Upper lobe of left lung (tissue), 6 donors: ENCODE data around the gene MCU. TPM values are rescaled to one million over a fixed set of nuclear protein-coding genes. Genes with fewer than 3 reads are reported as not detected.

Experiments
- ATAC-seq, 2 donors: fragments of 200-7000 bp; cut with Tn5 transposase; one replicate each; pipeline ENCODE4 v1.9.1; 2022; ENCODE audit warnings: mild to moderate bottlenecking in 2 of 2, moderate library complexity in 2 of 2; ENCODE audit not compliant: low FRiP score in 2 of 2
- DNase-seq, 2 donors: peaks; one replicate each; pipeline ENCODE4 v3.0.0-alpha.2; 2019 to 2020
- H3K27ac ChIP-seq, 4 donors: fragments of 200-600 bp; sonication (generic); one replicate each; pipeline ENCODE4 v1.5.1; 2016 to 2019
- H3K27me3 ChIP-seq, 4 donors: fragments of 200-600 bp; sonication (generic); one replicate each; pipeline ENCODE4 v1.5.1; 2017 to 2019
- H3K36me3 ChIP-seq, 4 donors: fragments of 200-600 bp; sonication (generic); one replicate each; pipeline ENCODE4 v1.5.1; 2016 to 2019
- H3K4me1 ChIP-seq, 4 donors: fragments of 200-600 bp; sonication (generic); one replicate each; pipeline ENCODE4 v1.5.1; 2018 to 2019
- H3K4me3 ChIP-seq, 4 donors: fragments of 200-600 bp; sonication (generic); one replicate each; pipeline ENCODE4 v1.5.1; 2017 to 2019; ENCODE audit warnings: mild to moderate bottlenecking in 2 of 4, moderate library complexity in 1 of 4
- H3K9me3 ChIP-seq, 4 donors: fragments of 200-600 bp; sonication (generic); one replicate each; pipeline ENCODE4 v1.5.1; 2018 to 2019
- EP300 ChIP-seq, 4 donors: sonication (generic); formaldehyde crosslinking; IDR thresholded peaks; one replicate each; pipeline ENCODE4 v1.5.1; 2017; ENCODE audit warnings: antibody characterized with exemption in 4 of 4, control low read depth in 2 of 4
- POLR2A ChIP-seq, 4 donors: fragments of 450-650 bp; IDR thresholded peaks; one replicate each; pipeline ENCODE4 v1.5.1; 2016 to 2017; ENCODE audit warnings: antibody characterized with exemption in 4 of 4, mild to moderate bottlenecking in 2 of 4
- POLR2AphosphoS5 ChIP-seq, 2 donors: sonication (generic); formaldehyde crosslinking; IDR thresholded peaks; one replicate each; pipeline ENCODE4 v1.5.1; 2017; ENCODE audit warnings: antibody characterized with exemption in 2 of 2
- WGBS, 2 donors: methylation state at CpG; one replicate each; pipeline ENCODE4 v1.1.5; 2017 to 2018; 5-methylcytosine and 5-hydroxymethylcytosine counted together
- total RNA-seq, 6 donors: library from RNA; depleted of rRNA in 4 of 6; stranded (reverse); fragments of >200 nt in 4 of 6; gene quantifications; one replicate each; pipeline versions ENCODE4 v1.1.0 to v1.2.1, GENCODE V29; 2016 to 2021
- TF ChIP-seq, protein P1 (sequence below), 6 experiments: fragments of 450-650 bp in 4 of 6; fragments of 200-600 bp in 2 of 6; sonication (generic) in 2 of 6; IDR thresholded peaks; one replicate each; pipeline ENCODE4 v1.5.1; 2016 to 2019; ENCODE audit warnings: antibody characterized with exemption in 6 of 6
- donor health status: DM: no; HTN: no; CAD: no; lungs with moderate emphysema.
- donor health status: DM: no; HTN: yes; CAD: no; lungs with severe emphysema.

The MCU gene
- total RNA-seq, 6 donors from 2014 or later, result 28.2 to 50.5 (median 32.1) TPM

DNA sequence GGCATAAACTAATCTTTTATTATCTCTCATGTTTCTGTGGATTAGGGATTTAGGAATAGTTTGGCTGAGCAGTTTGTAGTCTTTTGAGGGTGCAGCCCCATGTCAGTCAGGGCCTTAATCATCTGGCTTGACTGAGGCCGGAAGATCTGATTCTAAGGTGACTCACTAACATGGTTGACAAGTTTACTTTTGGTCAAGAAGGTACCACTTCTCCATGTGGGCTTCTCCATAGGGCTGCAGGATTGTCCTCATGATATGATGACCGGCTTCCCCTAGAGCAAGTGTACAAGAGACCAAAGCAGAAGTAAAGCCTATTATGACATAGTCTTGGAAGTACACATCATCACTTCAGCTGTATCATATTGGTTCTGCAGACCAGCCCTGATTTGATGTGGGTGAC, 155.7 kb downstream of the MCU start:
- Histone ChIP-seq H3K4me3 (no peak overlapping the region), H3K4me1 (no peaks in the 10 kb centered on the region), H3K27ac (no peak overlapping the region), H3K27me3 (no peaks in the 10 kb centered on the region), H3K36me3 (no peaks in the 10 kb centered on the region), H3K9me3 (peaks cover 0 to 3% (median 0%) of the 10 kb centered on the region in 4 donors)
- no peak for DNase-seq
- peak; percentile 54 to 55 for ATAC-seq
- 81 to 100% methylated on average over 1 to 2 of the region's 2 CpGs for WGBS, 2 donors
- TF ChIP-seq EP300 (IDR thresholded peaks at IDR 0.05), result no peak

DNA sequence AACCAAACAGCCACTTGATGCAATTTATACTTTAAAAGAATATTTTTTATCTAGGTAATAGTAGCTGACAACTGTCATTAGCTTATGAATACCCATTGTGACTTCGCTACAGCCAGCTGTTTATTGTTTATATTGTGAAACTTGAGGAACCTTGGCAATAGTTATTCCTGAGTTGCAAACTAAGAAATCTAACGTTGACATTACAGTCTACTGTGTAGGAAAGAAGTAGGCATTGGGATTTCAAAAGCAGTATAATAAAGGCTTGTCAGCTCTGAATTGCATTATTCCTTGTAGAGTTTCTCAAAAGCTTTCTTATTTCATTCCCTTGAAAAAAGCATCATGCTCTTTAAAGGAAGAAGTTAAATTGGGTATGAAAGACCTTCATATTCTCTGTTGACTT, 158.9 kb downstream of the MCU start:
- H3K36me3 ChIP-seq, result no peaks in the 10 kb centered on the region
- no peaks in the 10 kb centered on the region for H3K4me1 ChIP-seq
- no peaks in the 10 kb centered on the region for H3K27me3 ChIP-seq
- no peak overlapping the region for H3K4me3 ChIP-seq
- WGBS, 2 donors, result 60 to 62% methylated on average over 2 of the region's 2 CpGs
- DNase-seq, result no peak
- TF ChIP-seq POLR2AphosphoS5 (IDR thresholded peaks at IDR 0.05), result no peak
- no peak for TF ChIP-seq POLR2A (IDR thresholded peaks at IDR 0.05)
- TF ChIP-seq, protein P1, sequence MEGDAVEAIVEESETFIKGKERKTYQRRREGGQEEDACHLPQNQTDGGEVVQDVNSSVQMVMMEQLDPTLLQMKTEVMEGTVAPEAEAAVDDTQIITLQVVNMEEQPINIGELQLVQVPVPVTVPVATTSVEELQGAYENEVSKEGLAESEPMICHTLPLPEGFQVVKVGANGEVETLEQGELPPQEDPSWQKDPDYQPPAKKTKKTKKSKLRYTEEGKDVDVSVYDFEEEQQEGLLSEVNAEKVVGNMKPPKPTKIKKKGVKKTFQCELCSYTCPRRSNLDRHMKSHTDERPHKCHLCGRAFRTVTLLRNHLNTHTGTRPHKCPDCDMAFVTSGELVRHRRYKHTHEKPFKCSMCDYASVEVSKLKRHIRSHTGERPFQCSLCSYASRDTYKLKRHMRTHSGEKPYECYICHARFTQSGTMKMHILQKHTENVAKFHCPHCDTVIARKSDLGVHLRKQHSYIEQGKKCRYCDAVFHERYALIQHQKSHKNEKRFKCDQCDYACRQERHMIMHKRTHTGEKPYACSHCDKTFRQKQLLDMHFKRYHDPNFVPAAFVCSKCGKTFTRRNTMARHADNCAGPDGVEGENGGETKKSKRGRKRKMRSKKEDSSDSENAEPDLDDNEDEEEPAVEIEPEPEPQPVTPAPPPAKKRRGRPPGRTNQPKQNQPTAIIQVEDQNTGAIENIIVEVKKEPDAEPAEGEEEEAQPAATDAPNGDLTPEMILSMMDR (IDR thresholded peaks at IDR 0.05), result no peak
- no peak for TF ChIP-seq EP300 (IDR thresholded peaks at IDR 0.05)
- ATAC-seq, result no peak
- H3K27ac ChIP-seq, result no peak overlapping the region
- peaks cover 0 to 3% (median 0%) of the 10 kb centered on the region in 4 donors for H3K9me3 ChIP-seq

DNA sequence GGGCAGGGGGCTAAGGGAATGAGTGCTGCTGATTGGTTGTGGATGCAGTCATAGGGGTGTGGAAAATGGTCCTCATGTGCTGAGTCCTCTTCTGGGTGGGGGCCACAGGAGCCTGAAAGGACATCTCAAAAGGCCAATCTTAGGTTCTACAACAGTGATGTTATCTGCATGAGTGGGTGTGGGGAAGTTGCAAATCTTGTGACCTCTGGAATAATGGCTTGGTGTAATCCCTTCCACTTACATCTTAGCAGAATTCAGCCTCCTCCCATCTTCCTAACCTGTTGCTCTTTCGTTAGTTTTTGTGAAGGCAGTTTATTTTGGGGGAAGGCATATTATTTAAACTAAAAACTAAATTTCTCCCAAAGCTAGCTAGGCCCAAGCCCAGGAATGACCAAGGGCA, 159.6 kb downstream of the MCU start:
- H3K27me3 ChIP-seq, result no peaks in the 10 kb centered on the region
- 93 to 100% methylated on average over 1 of the region's 1 CpG for WGBS, 2 donors
- no peaks in the 10 kb centered on the region for H3K4me1 ChIP-seq
- DNase-seq (no peak), ATAC-seq (no peak)
- H3K27ac ChIP-seq, result no peak overlapping the region
- H3K36me3 ChIP-seq, result no peaks in the 10 kb centered on the region
- TF ChIP-seq, protein P1 (IDR thresholded peaks at IDR 0.05), result no peak
- TF ChIP-seq POLR2AphosphoS5 (IDR thresholded peaks at IDR 0.05), result no peak
- TF ChIP-seq EP300 (IDR thresholded peaks at IDR 0.05), result no peak
- TF ChIP-seq POLR2A (IDR thresholded peaks at IDR 0.05), result no peak
- no peak overlapping the region for H3K4me3 ChIP-seq
- peaks cover 0 to 3% (median 0%) of the 10 kb centered on the region in 4 donors for H3K9me3 ChIP-seq

DNA sequence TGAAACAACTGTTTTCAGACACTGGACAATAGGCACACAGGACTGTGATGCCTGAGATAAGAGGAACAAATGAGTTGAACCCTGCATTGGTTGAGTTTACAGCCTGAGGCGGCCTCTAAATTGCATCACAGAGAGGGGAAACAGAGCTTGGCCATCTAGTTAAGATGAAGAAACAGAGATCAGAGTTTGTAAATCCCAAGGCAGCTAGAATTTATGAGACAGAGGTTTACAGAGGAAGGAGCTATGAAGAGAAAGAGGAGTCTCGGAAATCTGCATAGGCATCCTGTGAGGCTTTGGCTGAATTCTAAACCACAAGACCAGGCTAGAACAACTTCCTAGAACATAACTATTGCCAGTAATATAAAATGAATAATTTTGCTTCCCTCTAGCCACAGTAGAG, 160.6 kb downstream of the MCU start:
- Histone ChIP-seq H3K27me3 (no peaks in the 10 kb centered on the region), H3K36me3 (no peaks in the 10 kb centered on the region), H3K4me1 (no peaks in the 10 kb centered on the region), H3K27ac (no peak overlapping the region), H3K9me3 (peaks cover 0 to 3% (median 0%) of the 10 kb centered on the region in 4 donors), H3K4me3 (no peak overlapping the region)
- 77 to 81% methylated on average over 2 of the region's 2 CpGs for WGBS, 2 donors
- ATAC-seq (no peak), DNase-seq (no peak)
- no peak for TF ChIP-seq EP300 (IDR thresholded peaks at IDR 0.05)
- TF ChIP-seq POLR2A (IDR thresholded peaks at IDR 0.05), result no peak
- TF ChIP-seq, protein P1 (IDR thresholded peaks at IDR 0.05), result no peak
- TF ChIP-seq POLR2AphosphoS5 (IDR thresholded peaks at IDR 0.05), result no peak

DNA sequence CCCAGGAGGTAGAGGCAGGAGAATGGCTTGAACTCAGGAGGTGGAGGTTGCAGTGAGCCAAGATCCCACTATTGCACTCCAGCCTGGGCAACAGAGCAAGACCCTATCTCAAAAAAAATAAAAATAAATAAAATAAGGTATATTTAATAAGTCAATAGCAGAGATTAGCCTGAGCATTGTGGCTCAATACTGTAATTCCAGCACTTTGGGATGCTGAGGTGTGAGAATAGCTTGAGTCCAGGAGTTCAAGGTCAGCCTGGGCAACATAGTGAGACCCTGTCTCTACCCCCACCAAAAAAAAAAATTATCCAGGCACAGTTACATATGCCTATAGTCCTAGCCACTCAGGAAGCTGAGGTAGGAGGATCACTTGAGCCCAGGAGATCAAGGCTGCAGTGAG, 163.2 kb downstream of the MCU start:
- H3K27me3 ChIP-seq, result no peaks in the 10 kb centered on the region
- no peak overlapping the region for H3K27ac ChIP-seq
- peaks cover 0 to 3% (median 0%) of the 10 kb centered on the region in 4 donors for H3K9me3 ChIP-seq
- no peaks in the 10 kb centered on the region for H3K4me1 ChIP-seq
- no peak overlapping the region for H3K4me3 ChIP-seq
- DNase-seq, result no peak
- no peak for TF ChIP-seq POLR2AphosphoS5 (IDR thresholded peaks at IDR 0.05)
- no peak for TF ChIP-seq EP300 (IDR thresholded peaks at IDR 0.05)
- TF ChIP-seq, protein P1 (IDR thresholded peaks at IDR 0.05), result no peak
- no peak for TF ChIP-seq POLR2A (IDR thresholded peaks at IDR 0.05)
- H3K36me3 ChIP-seq, result peaks cover 0 to 5% (median 2%) of the 10 kb centered on the region in 4 donors
- ATAC-seq, result no peak
